AML-193 (cell line): Measurements from ENCODE around the gene PPP1R10.
"Not testable (repeated sequence)": the region's sequence is repeated elsewhere in the genome, so short reads cannot be mapped to it uniquely, and the experiment has no call there.

Source experiments
- DNase-seq, 2 experiments: peaks; one replicate each; lab custom pipeline; 2025; lab: John Stamatoyannopoulos, UW

Gene PPP1R10

GRCh38 chr6:30616811-30617564, at the start of gene PPP1R10:
PPP1R10 (minus strand) TSS chr6:30617243; CDS start chr6:30609944, 7,299 bp downstream.
- peak; percentile 100 for DNase-seq

DNA sequence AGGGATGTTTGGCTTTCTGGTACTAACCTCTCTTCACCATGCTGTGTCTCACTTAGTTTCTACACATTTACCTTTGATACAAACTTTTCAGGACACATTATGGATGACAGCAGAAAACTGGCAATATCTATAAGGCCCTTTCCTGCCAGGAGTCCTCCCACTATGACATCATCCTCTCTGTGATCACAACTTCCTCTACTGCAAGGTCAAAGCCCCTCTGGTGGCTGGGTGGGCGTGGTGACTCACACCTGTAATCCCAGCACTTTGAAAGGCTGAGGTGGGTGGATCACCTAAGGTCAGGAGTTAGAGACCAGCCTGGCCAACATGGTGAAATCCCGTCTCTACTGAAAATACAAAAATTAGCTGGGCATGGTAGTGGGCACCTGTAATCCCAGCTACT, 49.3 kb upstream of the PPP1R10 start:
- not testable (repeated sequence) for DNase-seq

DNA sequence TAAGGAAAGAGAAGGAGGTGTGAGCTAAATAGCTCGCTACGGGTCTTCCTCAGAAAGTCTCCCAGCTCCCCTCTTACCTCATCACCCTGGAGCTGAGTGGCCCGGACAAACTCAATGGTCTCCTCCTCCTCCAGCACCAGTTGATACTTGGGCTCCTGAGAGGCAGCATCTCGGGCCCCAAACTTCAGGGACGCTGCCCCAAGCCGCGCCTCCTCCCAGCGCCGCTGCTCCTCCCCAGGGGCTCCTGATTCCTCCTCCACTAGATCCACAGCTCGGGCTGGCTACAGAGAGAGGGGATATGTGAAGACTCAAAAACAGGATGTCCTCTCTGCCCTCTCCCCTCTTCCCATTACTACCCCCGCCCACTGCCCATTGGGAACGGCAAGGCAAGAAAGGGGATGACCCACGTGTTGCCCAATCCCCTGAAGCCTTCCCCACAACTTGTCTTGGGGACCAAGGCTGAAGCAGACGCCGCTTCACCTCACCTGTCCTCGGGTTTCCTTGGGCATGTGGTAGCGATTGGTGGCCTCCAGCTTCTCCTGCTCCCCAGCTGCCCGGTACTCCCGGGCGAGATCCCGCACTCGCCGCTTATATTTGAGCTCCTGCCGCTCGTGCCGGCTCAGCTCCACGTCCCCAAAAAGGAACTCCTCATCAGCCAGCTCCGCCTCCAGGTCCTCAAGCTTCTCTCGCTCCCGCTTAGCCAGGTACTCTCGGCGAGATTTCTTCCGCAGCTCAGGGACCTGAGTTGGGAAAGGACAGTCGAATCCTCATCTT, 48.1 kb upstream of the PPP1R10 start:
- no peak for DNase-seq

GRCh38 chr6:30657922-30658321, 40.9 kb upstream of the PPP1R10 start:
- DNase-seq, result not testable (repeated sequence)

DNA sequence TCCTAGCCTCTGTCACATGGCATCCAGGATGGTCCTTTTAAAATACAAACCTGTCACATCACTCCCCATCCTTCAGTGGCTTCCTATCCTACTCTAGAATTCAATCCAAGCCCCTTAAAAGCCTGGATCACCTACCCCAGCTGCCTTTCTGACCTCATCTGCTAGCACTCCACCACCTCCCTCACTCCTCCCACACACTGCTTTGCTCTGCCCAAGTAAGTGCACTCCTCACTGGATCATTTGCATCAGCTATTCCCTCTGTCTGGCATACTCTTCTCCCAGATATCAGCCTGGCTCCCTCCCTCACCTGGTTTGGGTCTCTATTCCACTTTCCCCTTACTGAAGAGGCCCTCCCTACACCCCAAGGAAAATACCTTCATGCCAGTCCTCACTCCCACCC, 40.4 kb upstream of the PPP1R10 start:
- DNase-seq, result no peak

GRCh38 chr6:30656513-30656912, 39.5 kb upstream of the PPP1R10 start:
- DNase-seq, result no peak

- no peak for DNase-seq
Measured at GRCh38 chr6:30655743-30656094, 38.7 kb upstream of the PPP1R10 start.

DNA sequence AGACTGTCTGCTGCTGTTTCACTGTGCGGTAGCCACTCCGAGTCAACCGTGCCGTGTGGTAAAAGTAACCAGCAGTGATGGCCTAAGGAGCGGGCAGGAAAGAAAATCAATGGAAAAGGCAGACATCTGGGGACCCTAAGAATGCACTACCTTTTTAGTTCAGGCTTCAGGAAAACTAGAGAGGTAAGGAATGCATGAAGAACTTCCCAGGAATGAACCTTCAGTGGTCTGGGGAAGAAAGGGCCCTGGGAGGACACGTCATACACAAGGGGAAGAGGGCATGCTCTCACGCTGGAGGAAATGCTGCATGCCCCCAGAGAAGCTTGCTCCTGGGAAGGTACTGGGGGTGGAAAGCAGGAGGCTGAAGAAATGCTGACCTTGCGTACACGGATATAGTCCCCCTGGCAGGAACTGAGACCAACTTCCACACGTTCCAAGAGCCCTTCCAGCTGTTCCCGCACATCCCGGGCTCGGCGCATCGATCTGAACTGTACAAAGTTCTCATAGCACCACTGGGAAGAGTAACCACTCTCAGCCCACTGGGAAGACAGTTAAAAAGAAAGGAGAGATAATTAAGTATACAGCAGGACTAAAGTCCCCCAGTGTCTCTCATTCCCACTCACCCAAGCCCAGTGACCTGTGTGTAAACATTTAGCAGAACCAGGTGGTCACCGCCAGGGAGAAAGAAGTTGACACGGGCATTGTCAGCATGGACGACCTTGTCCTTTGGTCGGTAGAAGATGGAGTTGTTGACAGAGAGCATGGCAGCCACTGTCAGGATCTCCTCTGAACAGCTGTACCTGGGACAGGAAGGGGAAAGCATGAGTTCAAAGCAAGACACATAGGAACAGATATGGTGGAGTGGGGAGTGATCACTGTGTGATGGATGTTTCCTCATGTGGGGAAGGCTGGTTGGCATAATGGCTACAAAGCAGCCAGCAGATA, 38.0 kb upstream of the PPP1R10 start:
- no peak for DNase-seq

DNA sequence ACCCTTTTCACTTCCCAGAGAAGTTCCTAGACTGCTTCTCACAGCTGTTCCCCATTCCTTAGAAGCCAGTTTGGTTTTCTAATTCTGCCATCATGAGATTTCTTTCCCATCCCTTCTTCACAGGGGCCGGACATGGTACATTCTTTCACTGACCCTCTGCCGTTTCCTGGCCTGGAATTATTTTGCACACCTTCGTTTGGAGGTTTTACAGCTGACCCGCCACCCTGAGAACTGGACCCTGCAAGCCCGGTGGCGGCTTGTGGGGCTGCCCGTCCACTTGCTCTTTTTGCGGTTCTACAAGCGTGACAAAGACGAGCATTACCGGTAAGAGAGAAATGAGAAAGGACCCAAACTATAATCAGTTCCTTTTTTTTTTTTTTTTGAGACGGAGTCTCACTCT, 34.1 kb upstream of the PPP1R10 start:
- no peak for DNase-seq

- peak; percentile 77 to 78 for DNase-seq
Measured at GRCh38 chr6:30647242-30648116, 30.4 kb upstream of the PPP1R10 start.

DNA sequence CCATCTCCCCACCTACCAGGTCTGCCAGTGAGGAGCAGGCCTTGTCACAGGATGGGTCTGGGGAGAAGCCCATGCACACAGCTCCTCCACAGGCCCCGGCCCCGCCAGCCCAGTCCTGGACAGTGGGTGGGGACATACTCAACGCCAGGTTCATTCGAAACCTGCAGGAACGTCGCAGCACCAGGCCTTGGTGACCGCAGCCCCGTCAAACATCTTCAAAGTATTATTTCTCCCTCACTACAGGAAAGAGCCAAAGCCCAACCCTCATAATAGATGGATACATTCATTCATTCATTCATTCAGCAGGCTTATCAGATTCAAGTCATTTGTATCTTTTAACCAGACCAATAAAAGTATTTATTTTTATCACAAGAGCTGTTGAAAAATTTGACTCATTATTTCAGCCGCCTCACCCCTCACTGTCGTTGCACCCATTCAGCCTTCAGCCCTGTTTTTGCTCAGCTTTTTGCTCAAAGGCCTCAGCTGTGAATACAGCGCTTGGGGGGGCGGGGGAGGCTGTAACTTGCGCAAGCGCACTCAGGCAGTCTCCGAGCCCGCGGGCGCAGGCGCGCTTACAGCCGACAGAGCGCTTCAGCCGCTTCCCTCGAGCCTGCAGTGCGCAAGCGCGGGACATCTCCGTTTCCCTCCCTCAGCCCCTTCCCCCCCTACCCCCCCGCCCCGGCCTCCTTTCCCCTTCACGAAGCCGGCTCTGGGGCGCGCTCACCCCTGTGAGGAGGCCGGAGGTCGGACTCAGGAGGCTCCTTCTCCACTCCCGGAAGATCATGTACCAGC, 29.6 kb upstream of the PPP1R10 start, which contains the start of gene C6orf136:
TSS of gene C6orf136 (plus strand) at position 684 of the 792 bp plus-strand sequence. CDS start at position 783, 99 bp downstream.
- peak; percentile 93 to 97 for DNase-seq

DNA sequence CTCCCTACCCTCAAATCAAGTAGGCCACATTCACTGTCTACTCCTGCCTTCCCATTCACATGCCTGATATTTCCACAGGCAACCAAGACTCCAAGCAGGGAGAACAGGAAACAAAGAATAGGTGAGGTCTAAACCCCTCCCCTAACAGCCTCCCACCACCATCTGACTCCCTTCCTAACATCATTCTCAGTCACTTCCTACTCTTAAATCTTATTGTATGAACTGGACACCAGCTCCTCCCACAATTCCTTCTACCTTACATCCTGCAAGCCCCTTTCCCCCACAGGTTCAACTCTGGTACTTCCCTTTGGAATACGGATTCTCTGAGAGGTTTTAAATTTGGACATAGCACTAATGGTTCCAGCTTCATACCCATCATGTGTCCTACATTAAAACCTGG, 28.9 kb upstream of the PPP1R10 start:
- DNase-seq, result no peak

DNA sequence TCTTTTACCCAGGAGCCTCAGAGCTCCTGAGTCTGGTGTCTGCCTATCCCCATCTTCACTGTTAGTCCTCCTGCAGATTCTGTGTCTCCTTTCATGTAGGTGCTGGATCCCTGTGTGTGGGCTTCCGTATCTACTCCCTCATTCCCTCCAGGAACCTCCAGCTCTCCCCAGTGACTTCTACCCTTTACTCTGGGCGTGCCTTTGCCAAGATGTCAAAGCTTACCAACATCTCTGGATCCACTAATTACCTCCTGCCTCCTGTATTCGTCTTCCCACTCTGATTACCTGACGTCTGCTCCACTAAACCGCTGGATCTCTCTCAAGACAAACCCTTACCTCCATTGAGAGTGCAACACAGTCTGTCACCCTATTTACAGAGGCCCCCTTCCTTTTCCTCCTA, 27.7 kb upstream of the PPP1R10 start:
- no peak for DNase-seq

- DNase-seq, result peak in 1 of 2 experiments; percentile 7
Measured at GRCh38 chr6:30643656-30644055, 26.6 kb upstream of the PPP1R10 start.

DNA sequence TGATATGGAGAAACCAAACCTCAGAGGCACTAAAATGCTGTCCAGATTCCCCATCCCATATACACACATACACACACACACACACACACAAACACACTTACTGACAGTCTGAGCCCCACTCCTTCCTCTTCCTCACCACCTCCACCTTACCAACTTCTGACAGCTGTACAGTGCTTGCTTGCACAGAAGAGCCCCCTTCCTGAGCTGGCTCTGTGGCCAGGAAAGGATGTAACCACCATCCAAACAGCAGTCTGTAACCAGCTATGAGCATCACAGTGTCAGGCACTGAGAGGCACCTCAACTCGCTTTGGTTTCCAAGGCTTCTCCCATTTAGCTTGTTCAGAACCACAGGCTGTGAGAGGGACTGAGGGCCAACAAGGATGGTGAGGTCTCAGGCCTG, 24.0 kb upstream of the PPP1R10 start:
- no peak for DNase-seq

DNA sequence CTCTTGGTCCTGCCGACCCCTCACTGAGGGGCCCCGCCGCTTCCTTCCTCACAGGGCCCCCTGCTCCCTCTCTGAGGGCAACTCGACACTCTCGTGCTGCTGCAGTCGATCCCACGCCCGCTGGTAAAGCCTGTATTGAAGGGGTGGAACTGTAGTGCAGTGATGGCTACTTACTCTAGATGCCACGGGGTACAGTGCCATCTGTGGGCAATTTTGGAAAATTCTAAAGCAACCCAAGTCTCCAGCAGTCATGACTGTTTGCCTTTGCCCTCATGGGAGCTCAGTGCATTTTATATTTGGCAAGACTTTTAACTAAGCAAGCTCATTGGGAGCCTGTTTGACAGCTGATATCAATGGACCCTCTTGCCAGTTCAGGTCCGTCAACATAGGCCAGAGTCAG, 23.4 kb upstream of the PPP1R10 start:
- peak; percentile 12 to 56 for DNase-seq

GRCh38 chr6:30635834-30636233, 18.8 kb upstream of the PPP1R10 start:
- no peak for DNase-seq

DNA sequence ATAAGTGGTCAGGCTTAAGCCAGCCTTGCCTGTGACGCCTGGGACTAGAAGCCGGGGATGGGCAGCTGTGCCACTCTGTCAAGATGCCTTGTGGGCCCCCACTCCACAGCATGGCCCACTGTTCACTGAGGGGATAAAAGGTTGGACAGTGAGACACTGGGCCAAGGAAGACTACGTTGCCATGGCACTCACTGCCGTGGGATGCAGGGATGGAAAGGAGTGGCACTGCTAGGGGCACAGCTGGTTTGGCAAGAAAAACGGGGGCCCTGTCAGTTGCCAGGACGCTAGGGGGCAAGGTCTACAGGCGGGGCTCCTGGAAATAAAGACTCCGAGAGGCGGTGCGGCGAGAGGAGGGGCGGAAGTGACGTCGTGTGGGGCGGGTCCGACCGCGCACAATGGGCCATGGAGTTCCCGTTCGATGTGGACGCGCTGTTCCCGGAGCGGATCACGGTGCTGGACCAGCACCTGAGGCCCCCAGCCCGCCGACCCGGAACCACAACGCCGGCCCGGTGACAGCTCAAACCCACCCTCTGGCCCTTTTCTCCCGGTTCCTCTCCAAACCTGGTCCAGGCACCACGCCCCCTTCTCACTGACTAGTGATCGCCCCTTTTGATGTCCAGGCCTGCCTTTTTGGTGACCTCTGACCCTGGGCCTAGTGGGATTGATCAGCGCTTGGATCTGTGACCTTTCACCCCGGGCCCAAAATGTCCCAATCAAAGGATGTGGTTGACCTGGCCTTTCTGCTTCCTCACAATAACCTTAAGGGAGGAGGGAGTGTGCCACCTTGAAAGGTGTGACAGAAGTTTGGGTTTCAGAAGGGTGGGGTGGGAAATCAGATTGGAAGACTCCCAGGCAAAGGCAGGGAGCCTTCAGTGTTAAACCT, 9.7 kb upstream of the PPP1R10 start, which contains the start of gene ATAT1:
TSS of gene ATAT1 (plus strand) at position 391 of the 883 bp plus-strand sequence.
- DNase-seq, result peak; percentile 61 to 62

DNA sequence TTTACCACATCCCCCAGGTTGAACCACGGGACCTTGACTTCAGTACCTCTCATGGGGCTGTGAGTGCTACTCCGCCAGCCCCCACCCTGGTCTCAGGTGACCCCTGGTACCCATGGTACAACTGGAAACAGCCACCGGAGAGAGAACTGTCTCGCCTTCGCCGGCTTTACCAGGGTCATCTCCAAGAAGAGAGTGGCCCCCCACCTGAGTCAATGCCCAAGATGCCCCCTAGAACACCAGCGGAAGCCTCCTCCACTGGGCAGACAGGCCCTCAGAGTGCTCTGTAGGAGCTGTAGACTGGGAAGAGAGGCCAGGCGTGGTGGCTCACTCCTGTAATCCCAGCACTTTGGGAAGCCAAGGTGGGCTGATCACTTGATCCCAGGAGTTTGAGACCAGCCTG, 8.5 kb upstream of the PPP1R10 start:
- no peak for DNase-seq
